IMR-90 (cell line): ENCODE data around the gene TDRD6. TPM values are rescaled to one million over a fixed set of nuclear protein-coding genes. Genes with fewer than 3 reads are reported as not detected.

Experiments
- ATAC-seq: fragments of 200-7000 bp; cut with Tn5 transposase; 2 replicates; pipeline ENCODE4 v1.9.1; 2020; ENCODE audit warnings: low read depth, mild to moderate bottlenecking, moderate library complexity
- BruUV-seq: library from RNA; stranded (reverse); fragments of 400-500 nt; replicated peaks from 2 replicates; lab custom pipeline; 2021; lab: Mats Ljungman, UMichigan
- CTCF ChIA-PET: fragments of 300-600 bp; formaldehyde crosslinking; extraction: SDS; loops from one replicate; lab custom pipeline; 2021; ENCODE audit warnings: antibody characterized with exemption; lab: Yijun Ruan, JAX
- POLR2A ChIA-PET: fragments of 300-600 bp; sonication (Branson Sonifier 250); formaldehyde crosslinking; loops from one replicate; lab custom pipeline; 2022; ENCODE audit warnings: antibody characterized with exemption; ENCODE audit not compliant: unreplicated experiment; lab: Charles Lee
- DNase-seq: peaks from one replicate; pipeline ENCODE4 v3.0.0; 2013
- H2AFZ ChIP-seq: replicated peaks from 2 replicates; pipeline ENCODE3; 2013; ENCODE audit warnings: low read length, mild to moderate bottlenecking; ENCODE audit not compliant: poor library complexity
- H2AK5ac ChIP-seq: 2 replicates; pipeline ENCODE4 v1.6.1; 2013; ENCODE audit warnings: low read depth, low read length, inconsistent platforms
- H2AK9ac ChIP-seq: replicated peaks from 2 replicates; pipeline ENCODE3; 2013; ENCODE audit warnings: mild to moderate bottlenecking, low read depth, low read length, moderate library complexity; ENCODE audit not compliant: poor library complexity
- H2BK120ac ChIP-seq: 2 replicates; pipeline ENCODE4 v1.6.1; 2013; ENCODE audit warnings: low read depth, low read length, inconsistent platforms
- H2BK15ac ChIP-seq: 3 replicates; pipeline ENCODE4 v1.6.1; 2013; ENCODE audit warnings: low read depth, low read length, inconsistent platforms
- H2BK20ac ChIP-seq: 2 replicates; pipeline ENCODE4 v1.6.1; 2013; ENCODE audit warnings: low read depth, mild to moderate bottlenecking, inconsistent platforms, low read length, moderate library complexity
- H2BK5ac ChIP-seq: 2 replicates; pipeline ENCODE4 v1.6.1; 2013; ENCODE audit warnings: mild to moderate bottlenecking, low read depth, low read length, inconsistent platforms; ENCODE audit not compliant: poor library complexity, severe bottlenecking
- H3K14ac ChIP-seq: replicated peaks from 2 replicates; pipeline ENCODE4 v1.6.1; 2013; ENCODE audit warnings: low read depth, low read length, inconsistent platforms
- H3K18ac ChIP-seq: 2 replicates; pipeline ENCODE4 v1.6.1; 2013; ENCODE audit warnings: low read depth, low read length, control low read depth
- H3K23ac ChIP-seq: 2 replicates; pipeline ENCODE4 v1.6.1; 2013; ENCODE audit warnings: low read depth, low read length, inconsistent platforms
- H3K27ac ChIP-seq: 2 replicates; pipeline ENCODE4 v1.5.1; 2013; ENCODE audit warnings: mild to moderate bottlenecking, control low read depth, low read length; ENCODE audit not compliant: insufficient read depth
- H3K27me3 ChIP-seq: 2 replicates; pipeline ENCODE4 v1.6.1; 2013; ENCODE audit warnings: low read length; ENCODE audit not compliant: control insufficient read depth, insufficient read depth
- H3K36me3 ChIP-seq: 2 replicates; pipeline ENCODE4 v1.6.1; 2013; ENCODE audit warnings: low read length, mixed read lengths; ENCODE audit not compliant: control insufficient read depth, insufficient read depth
- H3K4ac ChIP-seq: 2 replicates; pipeline ENCODE4 v1.6.1; 2013; ENCODE audit warnings: low read depth, low read length, inconsistent platforms
- H3K4me1 ChIP-seq: 2 replicates; pipeline ENCODE4 v1.6.1; 2013; ENCODE audit warnings: low read length, mixed read lengths; ENCODE audit not compliant: control insufficient read depth, insufficient read depth
- H3K4me2 ChIP-seq: 2 replicates; pipeline ENCODE4 v1.6.1; 2013; ENCODE audit warnings: low read depth, mild to moderate bottlenecking, control low read depth, low read length, moderate library complexity
- H3K4me3 ChIP-seq: 2 replicates; pipeline ENCODE4 v1.5.1; 2013; ENCODE audit warnings: low read depth, mild to moderate bottlenecking, control low read depth, low read length, moderate library complexity; ENCODE audit not compliant: insufficient read depth
- H3K56ac ChIP-seq: 2 replicates; pipeline ENCODE4 v1.6.1; 2013; ENCODE audit warnings: low read length, inconsistent platforms; ENCODE audit not compliant: insufficient read depth; ENCODE audit errors: extremely low read depth
- H3K79me1 ChIP-seq, 2 experiments: 2 replicates each; pipeline ENCODE4 v1.6.1; 2013; ENCODE audit warnings: low read length in 2 of 2, inconsistent platforms in 1 of 2, low read depth in 1 of 2
- H3K9ac ChIP-seq: 2 replicates; pipeline ENCODE4 v1.6.1; 2013; ENCODE audit warnings: low read depth, low read length, control low read depth
- H3K9me1 ChIP-seq: 2 replicates; pipeline ENCODE4 v1.6.1; 2013; ENCODE audit warnings: low read length, inconsistent platforms; ENCODE audit not compliant: insufficient read depth
- H3K9me3 ChIP-seq: 2 replicates; pipeline ENCODE4 v1.6.1; 2013; ENCODE audit warnings: low read length; ENCODE audit not compliant: control insufficient read depth, insufficient read depth
- H4K20me1 ChIP-seq: 2 replicates; pipeline ENCODE4 v1.6.1; 2013; ENCODE audit warnings: low read length, inconsistent platforms; ENCODE audit not compliant: insufficient read depth
- H4K5ac ChIP-seq: 2 replicates; pipeline ENCODE4 v1.6.1; 2013; ENCODE audit warnings: mild to moderate bottlenecking, low read depth, low read length, control low read depth
- H4K8ac ChIP-seq, 2 experiments: 2 replicates each; pipeline ENCODE4 v1.6.1; 2013; ENCODE audit warnings: low read depth in 2 of 2, low read length in 2 of 2, control low read depth in 1 of 2, inconsistent platforms in 1 of 2
- H4K91ac ChIP-seq: 2 replicates; pipeline ENCODE4 v1.6.1; 2013; ENCODE audit warnings: low read depth, low read length, inconsistent platforms; ENCODE audit not compliant: insufficient read depth
- BHLHE40 ChIP-seq: fragments of 150-350 bp; IDR thresholded peaks from 2 replicates; pipeline ENCODE4 v1.6.1; 2016; ENCODE audit warnings: mild to moderate bottlenecking, low read depth, low read length
- CEBPB ChIP-seq: IDR thresholded peaks from 2 replicates; pipeline ENCODE4 v1.6.1; 2012; ENCODE audit warnings: low read depth, low read length, improper control_type of control experiment
- CHD1 ChIP-seq: IDR thresholded peaks from 2 replicates; pipeline ENCODE4 v1.6.1; 2012; ENCODE audit warnings: low read depth, low read length, improper control_type of control experiment
- CTCF ChIP-seq: conservative IDR thresholded peaks from 2 replicates; pipeline ENCODE4 v1.5.1; 2012; ENCODE audit warnings: mild to moderate bottlenecking, low read depth, low read length, improper control_type of control experiment
- ELK1 ChIP-seq: fragments of 150-350 bp; IDR thresholded peaks from 2 replicates; pipeline ENCODE4 v1.6.1; 2016; ENCODE audit warnings: low read depth, mild to moderate bottlenecking, low read length, moderate library complexity, borderline replicate concordance
- FOS ChIP-seq: fragments of 150-350 bp; IDR thresholded peaks from 2 replicates; pipeline ENCODE4 v1.6.1; 2016; ENCODE audit warnings: low read depth, low read length
- MAFK ChIP-seq: IDR thresholded peaks from 2 replicates; pipeline ENCODE4 v1.6.1; 2012; ENCODE audit warnings: low read depth, low read length, improper control_type of control experiment
- MAZ ChIP-seq: IDR thresholded peaks from 2 replicates; pipeline ENCODE4 v1.6.1; 2012; ENCODE audit warnings: low read depth, mild to moderate bottlenecking, low read length, improper control_type of control experiment, moderate library complexity, borderline replicate concordance
- MXI1 ChIP-seq: IDR thresholded peaks from 2 replicates; pipeline ENCODE4 v1.6.1; 2012; ENCODE audit warnings: low read depth, mild to moderate bottlenecking, low read length, moderate library complexity, borderline replicate concordance
- NFE2L2 ChIP-seq: fragments of 150-350 bp; IDR thresholded peaks from 2 replicates; pipeline ENCODE4 v1.6.1; 2016; ENCODE audit warnings: low read depth, mild to moderate bottlenecking, low read length
- POLR2A ChIP-seq: IDR thresholded peaks from 2 replicates; pipeline ENCODE4 v1.6.1; 2012; ENCODE audit warnings: mild to moderate bottlenecking, low read depth, low read length
- RAD21 ChIP-seq: IDR thresholded peaks from 2 replicates; pipeline ENCODE4 v1.6.1; 2012; ENCODE audit warnings: low read length, improper control_type of control experiment
- RCOR1 ChIP-seq: IDR thresholded peaks from 2 replicates; pipeline ENCODE4 v1.6.1; 2012; ENCODE audit warnings: mild to moderate bottlenecking, low read length, improper control_type of control experiment; ENCODE audit not compliant: insufficient replicate concordance
- RFX5 ChIP-seq: IDR thresholded peaks from 2 replicates; pipeline ENCODE4 v1.8.0; 2012; ENCODE audit warnings: low read depth, mild to moderate bottlenecking, low read length, moderate library complexity
- SMC3 ChIP-seq: fragments of 150-350 bp; IDR thresholded peaks from 2 replicates; pipeline ENCODE4 v1.6.1; 2016; ENCODE audit warnings: low read depth, mild to moderate bottlenecking, antibody characterized with exemption, low read length, moderate library complexity
- WGBS, 2 experiments: methylation state at CpG; one replicate each; pipeline versions ENCODE4 v1.1.5 to v1.1.7; 2013; ENCODE audit warnings: missing lambda C conversion rate in 2 of 2; ENCODE audit not compliant: insufficient read length in 1 of 2; ENCODE audit errors: extremely low coverage in 2 of 2; 5-methylcytosine and 5-hydroxymethylcytosine counted together
- dilution Hi-C: fragments of 300-500 bp; cut with HindIII; formaldehyde crosslinking; loops from one replicate; pipeline ENCODE4 v1.14.3; 2018; ENCODE audit warnings: low sequenced_read_pairs; ENCODE audit not compliant: unreplicated experiment
- in situ Hi-C: fragments of 300-500 bp; cut with MboI; formaldehyde crosslinking; loops from 3 replicates; pipeline ENCODE4 v1.14.3; 2019; ENCODE audit warnings: low sequenced_read_pairs, inconsistent platforms, mixed read lengths
- intact Hi-C: fragments of 100-400 bp; cut with micrococcal nuclease; formaldehyde crosslinking; loops from 2 replicates; pipeline ENCODE4 v1.10.0; 2022
- polyA plus RNA-seq, 3 experiments: library from polyadenylated mRNA; depleted of rRNA; stranded (reverse); fragments of >200 nt; gene quantifications; 2 replicates each; pipeline ENCODE4 v1.2.3, GENCODE V29; 2012; ENCODE audit warnings: low replicate concordance in 1 of 3
- total RNA-seq: library from RNA; depleted of rRNA; stranded (reverse); fragments of >200 nt; gene quantifications from 2 replicates; pipeline ENCODE4 v1.2.3, GENCODE V29; 2012
- TF ChIP-seq, protein P1 (sequence below): fragments of 150-350 bp; IDR thresholded peaks from 2 replicates; pipeline ENCODE4 v1.6.1; 2017; ENCODE audit warnings: mild to moderate bottlenecking, antibody characterized with exemption, low read length, low read depth

TDRD6 gene
- total and polyA plus RNA-seq, 2 of the 4 experiments (the other 2 are of a cell fraction): not detected

DNA sequence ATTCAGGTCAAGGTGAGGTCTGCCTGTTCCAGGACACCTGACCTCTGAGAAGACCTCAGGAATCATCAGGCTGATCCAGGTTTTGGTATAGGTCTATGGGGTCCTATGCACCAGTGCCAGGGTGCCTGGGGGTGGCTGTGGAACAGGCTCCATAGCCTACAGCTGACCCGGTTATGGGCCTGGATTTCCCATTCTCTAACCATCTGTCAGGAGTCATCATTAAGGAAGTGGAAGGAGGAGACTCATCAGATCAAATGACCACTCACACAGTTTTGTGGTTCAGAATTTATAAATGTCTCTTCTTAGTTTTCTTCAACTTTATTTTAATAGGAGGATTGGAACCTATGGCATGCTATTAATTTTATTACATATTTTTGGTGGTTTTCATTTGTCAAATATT lies 32.7 kb downstream of the TDRD6 start:
- no peak overlapping the region for H2AK9ac ChIP-seq
- no peak overlapping the region for H3K4ac ChIP-seq
- no peak overlapping the region for H2BK120ac ChIP-seq
- H4K91ac ChIP-seq: no peak overlapping the region
- no peak overlapping the region for H3K27ac ChIP-seq
- BruUV-seq: no TSS peak
- H3K4me3 ChIP-seq: no peak overlapping the region
- H3K18ac ChIP-seq: no peak overlapping the region
- H3K9me3 ChIP-seq: no peaks in the 10 kb centered on the region
- H3K23ac ChIP-seq: no peak overlapping the region
- H2BK15ac ChIP-seq: no peak overlapping the region
- no peak overlapping the region for H3K4me2 ChIP-seq
- no peak overlapping the region for H3K56ac ChIP-seq
- TF ChIP-seq, protein P1, sequence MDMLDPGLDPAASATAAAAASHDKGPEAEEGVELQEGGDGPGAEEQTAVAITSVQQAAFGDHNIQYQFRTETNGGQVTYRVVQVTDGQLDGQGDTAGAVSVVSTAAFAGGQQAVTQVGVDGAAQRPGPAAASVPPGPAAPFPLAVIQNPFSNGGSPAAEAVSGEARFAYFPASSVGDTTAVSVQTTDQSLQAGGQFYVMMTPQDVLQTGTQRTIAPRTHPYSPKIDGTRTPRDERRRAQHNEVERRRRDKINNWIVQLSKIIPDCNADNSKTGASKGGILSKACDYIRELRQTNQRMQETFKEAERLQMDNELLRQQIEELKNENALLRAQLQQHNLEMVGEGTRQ: no peak
- TF ChIP-seq MAFK (no peak), RFX5 (no peak), NFE2L2 (no peak), MXI1 (no peak), MAZ (no peak), ELK1 (no peak), BHLHE40 (no peak), RCOR1 (no peak), CTCF (no peak), FOS (no peak), SMC3 (no peak), RAD21 (no peak), CHD1 (no peak), CEBPB (no peak), POLR2A (no peak)
- no peak overlapping the region for H2BK5ac ChIP-seq
- H4K5ac ChIP-seq: no peak overlapping the region
- DNase-seq (no peak), ATAC-seq (no peak)
- H4K8ac ChIP-seq: no peak overlapping the region
- H3K9ac ChIP-seq: no peak overlapping the region
- in situ Hi-C loops: no loop called here
- WGBS, 2 experiments: no CpG with 5 or more reads among the region's 1 CpG
- dilution Hi-C loops: no loop called here
- CTCF ChIA-PET: no interaction called here
- no peak overlapping the region for H2AFZ ChIP-seq
- H3K79me1 ChIP-seq: no peaks in the 10 kb centered on the region
- no peaks in the 10 kb centered on the region for H3K36me3 ChIP-seq
- POLR2A ChIA-PET: no interaction called here
- no peaks in the 10 kb centered on the region for H3K27me3 ChIP-seq
- H2BK20ac ChIP-seq: no peak overlapping the region
- H4K20me1 ChIP-seq: no peaks in the 10 kb centered on the region
- H3K4me1 ChIP-seq: no peaks in the 10 kb centered on the region
- H3K14ac ChIP-seq: no peak overlapping the region
- intact Hi-C loops: no loop called here
- no peak overlapping the region for H2AK5ac ChIP-seq
- H3K9me1 ChIP-seq: no peaks in the 10 kb centered on the region
